Measurements from ENCODE around the gene JUN. TPM values are rescaled to one million over a fixed set of nuclear protein-coding genes. Genes with fewer than 3 reads are reported as not detected.

Gene JUN
- total and polyA plus RNA-seq, 2 donors (not counting 3 experiments of a cell fraction or from before 2014, with no cell fraction given) = 88.3 to 89.3 TPM

DNA sequence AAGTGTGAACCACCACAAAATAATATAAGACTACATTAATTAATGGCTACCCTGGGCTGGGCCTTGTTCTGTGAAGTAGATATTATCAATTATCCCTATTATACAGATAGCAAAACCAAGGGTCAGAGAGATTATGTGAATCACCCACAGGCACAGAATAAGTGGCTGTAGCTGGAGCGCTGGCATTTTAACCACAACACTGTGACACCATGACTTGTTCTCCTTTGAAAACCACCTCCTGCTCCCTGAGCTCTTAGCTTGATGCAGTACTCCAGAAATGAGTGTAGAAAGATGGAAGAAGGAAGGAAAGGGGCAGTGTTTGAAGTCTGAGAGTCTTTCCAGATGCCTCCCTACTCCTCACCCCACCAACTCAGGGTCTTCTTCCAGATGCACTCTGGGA is 29.5 kb upstream of the JUN start:
- FAIRE-seq (no peak), DNase-seq (ENCODE audit: low read depth, low spot score) (no peak)
- no peak overlapping the region for H2AFZ ChIP-seq (ENCODE audit: low read depth, low read length)
- ChIA-PET CTCF (interaction anchor here (0.7 to 2.0 kb wide), 4 partner anchors 11 to 263 kb away, joined by 3 to 11 read pairs (median 4); no protein-coding TSS in a partner anchor), POLR2A (interaction anchor here (1.2 to 1.9 kb wide), 4 partner anchors 29 to 80 kb away, joined by 3 to 20 read pairs (median 5); partner anchors contain the start of gene JUN)
- no peaks in the 10 kb centered on the region for H4K20me1 ChIP-seq (replicated peaks; ENCODE audit: control insufficient read depth, extremely low read depth, insufficient read depth, low read length)
- no TSS peak for BruUV-seq (replicated peaks)
- H3K9me1 ChIP-seq (replicated peaks; ENCODE audit: control insufficient read depth, extremely low read depth, insufficient read depth, low read length) = no peaks in the 10 kb centered on the region
- H3K4me3 ChIP-seq (replicated peaks in 1 of 3; ENCODE audit: insufficient read depth in 1 of 3, low read depth in 1 of 3, low read length in 3 of 3) = no peak overlapping the region
- no peak overlapping the region for H3K9ac ChIP-seq (replicated peaks; ENCODE audit: extremely low read depth, insufficient read depth, low read length)
- peaks cover 55% of the 10 kb centered on the region for H3K4me1 ChIP-seq (ENCODE audit: control insufficient read depth, extremely low read depth, insufficient read depth, low read length)
- TF ChIP-seq GATA2 (IDR thresholded peaks at IDR 0.05; ENCODE audit: insufficient read depth, insufficient read length, low read depth, low read length) = no peak
- no peak for TF ChIP-seq FOS (IDR thresholded peaks at IDR 0.05; ENCODE audit: borderline replicate concordance, insufficient read depth, low read length)
- no peak for TF ChIP-seq POLR2AphosphoS5 (IDR thresholded peaks at IDR 0.05; ENCODE audit: insufficient read depth, low read depth, low read length)
- no peak for TF ChIP-seq POLR2A (IDR thresholded peaks at IDR 0.05; ENCODE audit: low read depth, low read length)
- no peaks in the 10 kb centered on the region for H3K27me3 ChIP-seq (ENCODE audit: control insufficient read depth in 2 of 2, insufficient read depth in 2 of 2, low read length in 2 of 2)
- dilution Hi-C loops (cut with MboI; ENCODE audit: extremely low pct_ligation_motif_present, low sequenced_read_pairs) = no loop called here
- H3K27ac ChIP-seq (ENCODE audit: insufficient read depth, low read depth, low read length) = no peak overlapping the region
- H3K4me2 ChIP-seq (ENCODE audit: insufficient read depth, low read length) = no peak overlapping the region
- no peaks in the 10 kb centered on the region for H3K79me2 ChIP-seq (ENCODE audit: control insufficient read depth, insufficient read depth, low read length)
- no peaks in the 10 kb centered on the region for H3K36me3 ChIP-seq (ENCODE audit: control insufficient read depth in 2 of 2, extremely low read depth in 1 of 2, insufficient read depth in 2 of 2, low read length in 2 of 2)
- H3K9me3 ChIP-seq (replicated peaks; ENCODE audit: control insufficient read depth, insufficient read depth, low read length) = no peaks in the 10 kb centered on the region
- intact Hi-C loops (cut with micrococcal nuclease) = no loop called here

DNA sequence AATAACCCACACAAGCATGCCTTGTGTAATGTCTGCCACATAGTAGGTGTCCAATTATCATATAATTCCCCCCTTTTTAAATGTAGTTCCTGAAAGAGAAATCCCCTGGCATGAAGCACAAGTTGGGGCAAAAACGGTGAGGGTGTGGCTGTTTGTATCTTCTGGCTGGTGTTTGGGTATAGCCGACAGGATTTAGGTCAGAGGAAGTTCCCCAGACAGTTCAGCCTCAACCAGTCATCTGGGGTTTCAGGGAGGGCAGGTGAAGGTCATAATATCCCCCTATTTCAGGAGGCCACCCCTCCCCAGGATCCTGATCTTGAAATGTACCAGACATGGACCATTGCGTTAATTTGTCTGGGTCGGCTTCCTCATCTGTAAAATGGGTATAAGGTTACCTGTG is 29.1 kb upstream of the JUN start:
- H3K27ac ChIP-seq (ENCODE audit: insufficient read depth, low read depth, low read length) = no peak overlapping the region
- BruUV-seq (replicated peaks) = no TSS peak
- H3K9me1 ChIP-seq (replicated peaks; ENCODE audit: control insufficient read depth, extremely low read depth, insufficient read depth, low read length) = no peaks in the 10 kb centered on the region
- no peaks in the 10 kb centered on the region for H3K27me3 ChIP-seq (ENCODE audit: control insufficient read depth in 2 of 2, insufficient read depth in 2 of 2, low read length in 2 of 2)
- no peak for TF ChIP-seq EZH2 (IDR thresholded peaks at IDR 0.05; ENCODE audit: borderline replicate concordance, low read depth, low read length, severe bottlenecking)
- no peak for TF ChIP-seq JUN (IDR thresholded peaks at IDR 0.05; ENCODE audit: borderline replicate concordance, insufficient read depth, insufficient read length, low read depth)
- TF ChIP-seq, protein P1, sequence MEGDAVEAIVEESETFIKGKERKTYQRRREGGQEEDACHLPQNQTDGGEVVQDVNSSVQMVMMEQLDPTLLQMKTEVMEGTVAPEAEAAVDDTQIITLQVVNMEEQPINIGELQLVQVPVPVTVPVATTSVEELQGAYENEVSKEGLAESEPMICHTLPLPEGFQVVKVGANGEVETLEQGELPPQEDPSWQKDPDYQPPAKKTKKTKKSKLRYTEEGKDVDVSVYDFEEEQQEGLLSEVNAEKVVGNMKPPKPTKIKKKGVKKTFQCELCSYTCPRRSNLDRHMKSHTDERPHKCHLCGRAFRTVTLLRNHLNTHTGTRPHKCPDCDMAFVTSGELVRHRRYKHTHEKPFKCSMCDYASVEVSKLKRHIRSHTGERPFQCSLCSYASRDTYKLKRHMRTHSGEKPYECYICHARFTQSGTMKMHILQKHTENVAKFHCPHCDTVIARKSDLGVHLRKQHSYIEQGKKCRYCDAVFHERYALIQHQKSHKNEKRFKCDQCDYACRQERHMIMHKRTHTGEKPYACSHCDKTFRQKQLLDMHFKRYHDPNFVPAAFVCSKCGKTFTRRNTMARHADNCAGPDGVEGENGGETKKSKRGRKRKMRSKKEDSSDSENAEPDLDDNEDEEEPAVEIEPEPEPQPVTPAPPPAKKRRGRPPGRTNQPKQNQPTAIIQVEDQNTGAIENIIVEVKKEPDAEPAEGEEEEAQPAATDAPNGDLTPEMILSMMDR (IDR thresholded peaks at IDR 0.05; ENCODE audit: extremely low read depth in 1 of 2, insufficient read depth in 1 of 2, low read depth in 1 of 2, low read length in 2 of 2) = no peak
- no peak for TF ChIP-seq POLR2A (IDR thresholded peaks at IDR 0.05; ENCODE audit: low read depth, low read length)
- no peak for TF ChIP-seq GATA2 (IDR thresholded peaks at IDR 0.05; ENCODE audit: insufficient read depth, insufficient read length, low read depth, low read length)
- TF ChIP-seq FOS (IDR thresholded peaks at IDR 0.05; ENCODE audit: borderline replicate concordance, insufficient read depth, low read length) = no peak
- no peak for TF ChIP-seq MYC (IDR thresholded peaks at IDR 0.05; ENCODE audit: low read depth, low read length)
- no peak for TF ChIP-seq POLR2AphosphoS5 (IDR thresholded peaks at IDR 0.05; ENCODE audit: insufficient read depth, low read depth, low read length)
- TF ChIP-seq, protein P2, sequence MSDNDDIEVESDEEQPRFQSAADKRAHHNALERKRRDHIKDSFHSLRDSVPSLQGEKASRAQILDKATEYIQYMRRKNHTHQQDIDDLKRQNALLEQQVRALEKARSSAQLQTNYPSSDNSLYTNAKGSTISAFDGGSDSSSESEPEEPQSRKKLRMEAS (IDR thresholded peaks at IDR 0.05; ENCODE audit: insufficient read depth, insufficient read length) = no peak
- peaks cover 51% of the 10 kb centered on the region for H3K4me1 ChIP-seq (ENCODE audit: control insufficient read depth, extremely low read depth, insufficient read depth, low read length)
- H4K20me1 ChIP-seq (replicated peaks; ENCODE audit: control insufficient read depth, extremely low read depth, insufficient read depth, low read length) = no peaks in the 10 kb centered on the region
- FAIRE-seq = no peak
- H2AFZ ChIP-seq (ENCODE audit: low read depth, low read length) = no peak overlapping the region
- no peak for DNase-seq (ENCODE audit: low read depth, low spot score)
- no peaks in the 10 kb centered on the region for H3K9me3 ChIP-seq (replicated peaks; ENCODE audit: control insufficient read depth, insufficient read depth, low read length)
- H3K79me2 ChIP-seq (ENCODE audit: control insufficient read depth, insufficient read depth, low read length) = no peaks in the 10 kb centered on the region
- CTCF ChIA-PET = no interaction called here
- no peak overlapping the region for H3K9ac ChIP-seq (replicated peaks; ENCODE audit: extremely low read depth, insufficient read depth, low read length)
- dilution Hi-C loops (cut with MboI; ENCODE audit: extremely low pct_ligation_motif_present, low sequenced_read_pairs) (no loop called here), intact Hi-C loops (cut with micrococcal nuclease) (no loop called here)
- POLR2A ChIA-PET = no interaction called here
- no peak overlapping the region for H3K4me2 ChIP-seq (ENCODE audit: insufficient read depth, low read length)
- no peaks in the 10 kb centered on the region for H3K36me3 ChIP-seq (ENCODE audit: control insufficient read depth in 2 of 2, extremely low read depth in 1 of 2, insufficient read depth in 2 of 2, low read length in 2 of 2)
- H3K4me3 ChIP-seq (replicated peaks in 1 of 3; ENCODE audit: insufficient read depth in 1 of 3, low read depth in 1 of 3, low read length in 3 of 3) = no peak overlapping the region

All from endothelial cell of umbilical vein (primary cell).